Stimulated activated CD4-positive, alpha-beta T cell treated with anti-CD3 and anti-CD28 coated beads, Interleukin-12 subunit alpha, Interleukin-12 subunit beta, amount 100 ng/mL, for 4 hours (primary cell): ENCODE data around the gene POU3F4.

ENCODE experiments used
- DNase-seq: peaks from one replicate; pipeline ENCODE4 v3.0.0-alpha.2; 2020

POU3F4 gene

DNA sequence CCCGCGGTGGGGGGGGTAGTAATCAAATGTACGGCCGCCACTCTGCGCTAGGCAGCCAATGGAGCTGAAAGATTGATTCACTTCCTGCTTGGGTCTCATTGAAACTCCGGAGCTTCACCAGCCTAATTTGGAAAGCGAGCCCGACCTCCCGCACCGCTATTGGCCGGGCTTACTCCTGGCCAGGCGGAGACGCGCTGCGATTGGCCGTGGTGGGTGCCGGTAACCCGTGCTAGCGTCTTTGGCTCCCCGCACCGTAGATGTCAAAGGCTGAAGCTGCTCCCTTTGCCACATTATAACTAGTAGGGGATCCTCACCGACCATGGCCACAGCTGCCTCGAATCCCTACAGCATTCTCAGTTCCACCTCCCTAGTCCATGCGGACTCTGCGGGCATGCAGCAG, at the start of gene POU3F4:
Gene POU3F4, plus strand, starts transcription at position 285 of the 400 bp plus-strand sequence. Its CDS starts 35 bp downstream, at position 320.
- no peak for DNase-seq

DNA sequence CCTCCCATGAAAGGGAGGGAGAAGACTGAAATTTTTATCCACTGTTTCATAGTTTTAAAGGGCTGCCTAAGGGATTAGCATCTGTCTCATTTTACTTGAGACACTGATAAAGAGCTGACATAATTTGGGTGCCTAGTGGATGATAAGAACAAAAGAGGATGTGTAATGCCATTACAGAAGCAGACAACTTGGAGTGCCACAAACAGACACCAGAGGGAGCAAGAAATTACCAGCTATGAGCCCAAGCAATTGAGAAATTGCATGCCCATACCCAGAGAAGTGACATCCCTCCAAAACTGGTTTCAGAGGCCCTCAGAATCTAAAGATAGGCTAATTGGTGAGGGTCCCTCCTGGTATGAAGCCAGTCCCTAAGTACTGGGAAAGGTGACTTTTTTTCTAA, 38.5 kb upstream of the POU3F4 start:
- DNase-seq, result no peak

- no peak for DNase-seq
These were observed 12.2 kb upstream of the POU3F4 start for GRCh38 chrX:83495898-83496297.

- no peak for DNase-seq
These were observed 7.1 kb upstream of the POU3F4 start for GRCh38 chrX:83501003-83501402.

GRCh38 chrX:83501530-83501929, 6.6 kb upstream of the POU3F4 start:
- DNase-seq, result no peak

DNA sequence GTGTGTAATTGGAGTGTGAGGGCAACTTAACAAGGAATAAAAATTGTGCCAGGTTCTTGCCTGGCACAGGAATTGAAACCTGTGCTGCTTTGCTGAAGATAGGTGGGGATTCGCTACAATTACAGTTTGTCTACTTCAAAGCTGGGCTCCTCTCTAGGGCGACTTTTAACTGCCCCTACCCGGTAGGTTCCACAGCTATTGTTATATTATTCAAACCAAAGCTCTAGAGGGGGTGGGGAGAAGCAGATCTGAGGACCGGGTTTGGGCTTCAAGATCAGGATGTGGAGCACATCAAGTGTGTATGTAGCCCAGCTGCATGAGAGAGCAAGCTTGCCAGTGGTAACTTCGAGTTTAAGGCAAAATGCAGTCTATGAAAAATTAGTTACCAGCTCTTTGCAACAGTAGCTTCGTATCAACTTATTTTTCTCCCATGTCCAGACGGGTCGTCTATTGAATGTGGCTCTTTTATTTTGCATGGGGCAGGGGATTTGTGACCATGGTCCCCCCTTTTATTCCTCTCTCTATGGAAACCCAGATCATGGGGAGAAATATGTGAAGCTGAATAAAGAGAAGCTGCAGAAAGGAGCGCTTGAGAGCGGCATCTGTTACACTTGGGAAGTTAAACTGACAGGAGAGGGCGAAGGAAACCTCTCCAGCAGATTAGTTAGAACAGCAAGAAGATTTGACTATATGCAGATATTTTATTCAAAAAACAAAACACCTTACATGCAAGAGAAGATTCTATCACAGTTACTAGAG, 3.2 kb upstream of the POU3F4 start:
- DNase-seq, result no peak

GRCh38 chrX:83508526-83509253, 600 bp downstream of the POU3F4 start:
- no peak for DNase-seq

DNA sequence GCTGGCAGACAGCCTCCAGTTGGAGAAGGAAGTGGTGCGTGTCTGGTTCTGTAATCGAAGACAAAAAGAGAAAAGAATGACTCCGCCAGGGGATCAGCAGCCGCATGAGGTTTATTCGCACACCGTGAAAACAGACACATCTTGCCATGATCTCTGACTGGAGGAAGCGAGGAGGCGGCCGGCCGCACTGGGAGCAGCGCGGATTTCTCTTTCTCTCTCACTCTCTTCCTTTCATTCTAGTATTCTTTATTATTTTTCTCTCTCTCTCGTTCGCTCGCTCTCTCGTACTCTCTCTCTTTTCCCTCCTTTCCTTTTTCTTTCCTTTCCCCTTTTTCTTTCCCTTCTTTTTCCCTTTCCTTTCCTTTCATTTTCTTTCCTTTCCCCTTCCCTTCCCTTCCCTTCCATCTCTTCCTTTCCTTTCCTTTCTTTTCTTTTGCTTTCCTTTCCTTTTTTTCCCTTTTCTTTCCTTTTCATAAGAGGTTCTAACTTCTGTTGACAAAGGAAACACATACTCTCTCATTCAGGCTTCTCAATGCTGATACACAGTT, 1.2 kb downstream of the POU3F4 start:
- no peak for DNase-seq

GRCh38 chrX:83510510-83511062, 2.5 kb downstream of the POU3F4 start:
- DNase-seq, result no peak

DNA sequence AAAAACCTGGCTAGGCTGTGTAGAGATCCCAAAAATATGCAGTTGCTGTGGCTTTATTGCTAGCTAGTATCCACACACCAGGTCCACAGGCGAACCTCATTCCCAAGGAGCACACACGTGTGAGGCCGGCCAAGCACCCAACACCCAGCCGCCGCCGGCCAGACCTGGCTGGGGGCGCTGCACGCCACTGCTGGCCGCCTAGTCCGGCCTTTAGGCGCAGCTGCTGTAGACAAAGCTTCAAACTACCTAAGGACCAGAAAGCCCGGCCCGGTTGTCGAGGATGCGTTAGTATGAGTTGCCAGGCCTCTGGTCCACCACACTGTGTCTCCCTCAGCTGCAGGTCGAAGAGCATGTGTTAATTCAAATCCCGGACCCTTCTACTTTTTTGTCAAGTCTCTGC, 3.1 kb downstream of the POU3F4 start:
- DNase-seq, result no peak

- DNase-seq, result no peak
These were observed 4.0 kb downstream of the POU3F4 start for GRCh38 chrX:83512111-83512510.

GRCh38 chrX:83516597-83516996, 8.5 kb downstream of the POU3F4 start:
- no peak for DNase-seq

DNA sequence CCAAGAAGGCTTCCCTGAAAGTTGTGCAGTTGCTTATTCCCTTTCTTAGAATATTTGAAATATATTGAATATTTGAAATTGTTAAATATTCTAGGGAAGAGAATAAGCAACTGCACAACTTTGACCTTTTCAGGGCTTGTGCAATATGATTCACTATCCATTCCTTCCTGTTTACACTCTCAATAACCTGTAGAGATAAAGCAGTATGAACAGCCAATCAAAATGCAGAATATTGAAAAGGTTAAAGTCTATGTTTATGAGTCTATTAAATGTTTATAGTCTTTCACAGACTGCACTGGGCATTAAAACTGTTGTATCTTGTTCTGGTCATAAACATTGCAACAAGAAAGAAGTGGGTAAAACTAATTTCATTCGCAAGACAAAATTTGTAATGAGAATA, 13.8 kb downstream of the POU3F4 start:
- DNase-seq, result no peak

GRCh38 chrX:83529950-83530349, 21.9 kb downstream of the POU3F4 start:
- no peak for DNase-seq

- DNase-seq, result no peak
These were observed 27.5 kb downstream of the POU3F4 start for GRCh38 chrX:83535417-83536196.
